ENCODE data around the gene ENO1.
"Not testable (repeated sequence)": the region's sequence is repeated elsewhere in the genome, so short reads cannot be mapped to it uniquely, and the experiment has no call there.

ENO1 gene

GRCh38 chr1:8841395-8841794 is 37.1 kb downstream of the ENO1 start:
- no peak for DNase-seq

- DNase-seq, result no peak
Observed at GRCh38 chr1:8839990-8840389, 38.5 kb downstream of the ENO1 start.

- no peak for DNase-seq
Observed at GRCh38 chr1:8835941-8836643, 42.4 kb downstream of the ENO1 start.

GRCh38 chr1:8831340-8831739 is 47.1 kb downstream of the ENO1 start:
- DNase-seq, result no peak

- DNase-seq, result not testable (repeated sequence)
Observed at GRCh38 chr1:8830732-8831131, 47.8 kb downstream of the ENO1 start.

- DNase-seq, result no peak
Observed at GRCh38 chr1:8825985-8826481, 52.5 kb downstream of the ENO1 start.

GRCh38 chr1:8823295-8823664 is 55.2 kb downstream of the ENO1 start:
- no peak for DNase-seq

- DNase-seq, result peak; percentile 78
Observed at GRCh38 chr1:8822373-8823294, 55.9 kb downstream of the ENO1 start.

GRCh38 chr1:8821084-8821483 is 57.4 kb downstream of the ENO1 start:
- no peak for DNase-seq

- not testable (repeated sequence) for DNase-seq
Observed at GRCh38 chr1:8818789-8819188, 59.7 kb downstream of the ENO1 start.

GRCh38 chr1:8818325-8818775 is 60.1 kb downstream of the ENO1 start:
- peak; percentile 60 for DNase-seq

- DNase-seq, result peak; percentile 98
Observed at GRCh38 chr1:8817412-8818324, 60.8 kb downstream of the ENO1 start, which contains the start of gene RERE. RERE (minus strand) TSS chr1:8817640.

GRCh38 chr1:8816831-8817411 is 61.6 kb downstream of the ENO1 start:
- no peak for DNase-seq

- DNase-seq, result peak; percentile 60
Observed at GRCh38 chr1:8816264-8816663, 62.2 kb downstream of the ENO1 start.

- DNase-seq, result peak; percentile 84
Observed at GRCh38 chr1:8815582-8816151, 62.8 kb downstream of the ENO1 start.

- peak; percentile 85 for DNase-seq
Observed at GRCh38 chr1:8814865-8815264, 63.6 kb downstream of the ENO1 start.

GRCh38 chr1:8813991-8814390 is 64.5 kb downstream of the ENO1 start:
- DNase-seq, result no peak

GRCh38 chr1:8813016-8813763 is 65.3 kb downstream of the ENO1 start:
- no peak for DNase-seq

GRCh38 chr1:8812081-8812480 is 66.4 kb downstream of the ENO1 start:
- no peak for DNase-seq
